Cortex of kidney (tissue), 1 donor: ENCODE data around the gene TRAPPC6A.
A peak's percentile ranks its signal among the peaks of the same experiment; 100 is the strongest.

Experiments used
- DNase-seq: peaks from one replicate; lab custom pipeline; 2025; lab: John Stamatoyannopoulos, UW

Gene TRAPPC6A

DNA sequence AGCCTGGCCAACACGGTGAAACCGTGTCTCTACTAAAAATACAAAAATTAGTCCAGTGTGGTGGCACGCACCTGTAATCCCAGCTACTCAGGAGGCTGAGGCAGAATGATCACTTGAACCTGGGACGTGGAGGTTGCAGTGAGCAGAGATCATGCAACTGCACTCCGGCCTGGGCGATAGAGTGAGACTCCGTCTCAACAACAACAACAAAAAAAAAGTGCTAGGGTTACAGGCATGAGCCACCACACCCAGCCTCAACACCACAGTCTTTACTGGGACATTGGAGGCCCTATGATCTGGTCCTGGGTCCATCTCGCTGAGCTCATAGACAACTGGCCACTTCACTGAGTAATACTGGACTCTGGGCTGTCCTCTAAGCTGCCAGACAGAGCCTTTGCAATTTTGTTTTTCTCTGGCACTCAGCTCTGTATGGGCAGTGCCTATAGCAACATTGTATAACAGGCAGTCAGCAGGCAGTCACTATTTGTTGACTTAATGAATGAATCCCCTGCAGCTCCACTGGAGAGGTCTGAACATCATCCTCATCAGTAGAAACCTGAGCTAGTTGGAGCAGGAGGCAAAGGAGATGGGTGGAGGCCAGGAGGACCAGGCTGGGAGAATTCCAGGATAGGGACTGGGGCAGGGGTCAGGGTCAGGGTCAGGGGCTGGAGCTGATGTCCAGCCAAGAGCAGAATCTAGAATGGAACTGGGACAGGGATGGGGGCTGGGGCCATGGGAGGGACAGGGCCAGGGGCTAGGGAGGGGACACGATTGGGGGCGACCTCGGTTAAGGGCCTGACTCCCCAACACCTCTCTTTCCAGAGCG is 8.7 kb upstream of the TRAPPC6A start:
- DNase-seq, result no peak

DNA sequence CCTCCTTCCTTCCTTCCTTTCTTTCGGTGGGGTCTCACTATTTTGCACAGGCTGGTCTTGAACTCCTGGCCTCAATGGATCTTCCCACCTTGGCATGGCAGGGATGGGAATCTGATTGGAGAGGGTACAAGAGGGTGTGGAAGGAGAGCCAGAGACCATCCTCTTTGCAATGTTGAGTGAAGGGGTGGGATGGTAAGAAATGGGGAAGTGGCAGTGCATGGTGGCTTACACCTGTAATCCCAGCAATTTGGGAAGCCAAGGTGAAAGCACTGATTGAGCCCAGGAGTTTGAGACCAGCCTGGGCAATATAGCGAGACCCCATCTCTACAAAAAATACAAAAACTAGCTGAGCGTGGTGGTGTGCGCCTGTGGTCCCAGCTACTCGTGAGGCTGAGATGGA is 6.1 kb upstream of the TRAPPC6A start:
- no peak for DNase-seq

DNA sequence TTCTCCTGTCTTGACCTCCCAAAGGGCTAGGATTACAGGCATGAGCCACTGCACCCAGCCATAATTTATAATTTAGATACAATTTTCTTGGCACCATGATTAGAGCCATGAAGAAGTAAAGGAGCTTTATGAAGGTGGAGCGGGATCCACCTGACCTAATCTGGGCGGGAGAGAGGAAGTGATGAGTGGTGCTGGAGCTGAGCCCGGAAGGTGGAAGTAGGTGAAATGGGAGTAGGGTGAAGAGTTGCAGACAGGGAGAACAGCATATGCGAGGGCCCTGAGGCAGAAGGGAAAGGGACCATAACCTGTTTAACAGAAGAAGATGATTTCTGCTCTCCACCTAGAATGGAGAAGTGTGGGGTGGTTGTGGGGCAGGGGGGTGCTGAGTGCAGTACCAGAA is 4.7 kb upstream of the TRAPPC6A start:
- DNase-seq, result no peak

DNA sequence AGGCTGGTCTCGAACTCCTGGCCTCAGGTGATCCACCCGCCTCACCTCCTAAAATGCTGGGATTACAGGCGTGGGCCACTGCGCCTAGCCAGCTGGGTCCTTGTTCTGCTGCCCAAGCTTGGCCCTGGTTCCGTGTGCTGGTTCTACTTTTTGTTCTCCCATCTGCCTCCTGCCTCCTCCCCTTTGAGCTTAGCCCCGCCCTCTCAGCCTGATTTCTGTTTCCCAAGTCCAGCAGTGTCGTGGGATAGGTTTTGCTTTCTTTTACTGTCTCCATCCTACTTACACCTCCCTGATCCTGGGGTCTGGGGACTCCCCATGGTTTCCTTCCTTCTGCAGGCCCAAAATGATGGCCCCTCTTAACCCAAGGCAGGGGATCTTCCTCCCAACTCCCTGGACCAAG is 2.9 kb upstream of the TRAPPC6A start:
- no peak for DNase-seq

DNA sequence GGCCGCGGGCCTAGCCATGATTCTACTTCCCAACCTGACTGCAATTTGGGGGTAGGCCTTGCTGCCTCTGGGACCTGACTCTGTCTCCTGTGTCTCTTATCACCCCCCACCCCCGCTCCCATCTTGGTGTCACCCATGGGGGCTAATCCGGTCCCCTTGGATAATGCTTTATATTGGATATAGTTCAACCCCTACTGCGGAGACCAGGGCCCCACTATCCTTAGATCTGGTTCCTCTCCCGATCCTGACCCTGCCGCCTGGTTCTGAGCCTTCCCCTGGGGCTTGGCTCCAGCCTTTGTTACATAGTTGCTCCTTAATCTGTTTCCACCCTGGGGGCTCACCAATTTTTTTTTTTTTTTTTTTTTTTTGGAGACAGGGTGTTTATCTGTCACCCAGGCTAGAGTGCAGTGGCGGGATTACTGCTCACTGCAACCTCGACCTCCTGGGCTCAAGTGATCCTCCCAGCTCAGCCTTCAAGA is 1.9 kb upstream of the TRAPPC6A start:
- no peak for DNase-seq

DNA sequence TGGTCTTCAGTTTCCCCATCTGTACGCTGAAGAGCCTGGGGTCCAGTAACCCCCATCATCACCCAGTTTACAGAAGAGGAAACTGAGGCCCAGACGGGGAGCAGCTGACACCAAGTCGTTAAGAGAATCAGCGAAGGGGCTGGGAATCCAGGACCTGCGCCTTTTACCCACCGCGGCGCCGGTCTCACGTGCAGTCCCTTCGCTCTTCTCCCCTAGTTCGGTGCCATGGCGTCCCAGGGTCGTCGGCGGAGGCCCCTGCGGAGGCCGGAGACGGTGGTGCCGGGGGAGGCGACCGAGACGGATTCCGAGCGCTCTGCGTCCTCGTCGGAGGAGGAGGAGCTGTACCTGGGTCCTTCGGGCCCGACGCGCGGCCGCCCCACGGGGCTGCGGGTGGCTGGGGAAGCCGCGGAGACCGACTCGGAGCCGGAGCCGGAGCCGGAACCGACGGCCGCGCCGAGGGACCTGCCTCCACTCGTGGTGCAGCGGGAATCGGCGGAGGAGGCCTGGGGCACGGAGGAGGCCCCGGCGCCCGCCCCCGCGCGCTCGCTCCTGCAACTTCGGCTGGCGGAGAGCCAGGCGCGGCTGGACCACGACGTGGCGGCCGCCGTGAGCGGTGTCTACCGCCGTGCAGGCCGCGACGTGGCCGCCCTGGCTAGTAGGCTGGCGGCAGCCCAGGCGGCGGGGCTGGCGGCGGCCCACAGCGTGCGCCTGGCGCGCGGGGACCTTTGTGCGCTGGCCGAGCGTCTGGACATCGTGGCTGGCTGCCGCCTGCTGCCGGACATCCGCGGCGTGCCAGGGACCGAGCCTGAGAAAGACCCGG is 1.2 kb upstream of the TRAPPC6A start:
- DNase-seq, result no peak

DNA sequence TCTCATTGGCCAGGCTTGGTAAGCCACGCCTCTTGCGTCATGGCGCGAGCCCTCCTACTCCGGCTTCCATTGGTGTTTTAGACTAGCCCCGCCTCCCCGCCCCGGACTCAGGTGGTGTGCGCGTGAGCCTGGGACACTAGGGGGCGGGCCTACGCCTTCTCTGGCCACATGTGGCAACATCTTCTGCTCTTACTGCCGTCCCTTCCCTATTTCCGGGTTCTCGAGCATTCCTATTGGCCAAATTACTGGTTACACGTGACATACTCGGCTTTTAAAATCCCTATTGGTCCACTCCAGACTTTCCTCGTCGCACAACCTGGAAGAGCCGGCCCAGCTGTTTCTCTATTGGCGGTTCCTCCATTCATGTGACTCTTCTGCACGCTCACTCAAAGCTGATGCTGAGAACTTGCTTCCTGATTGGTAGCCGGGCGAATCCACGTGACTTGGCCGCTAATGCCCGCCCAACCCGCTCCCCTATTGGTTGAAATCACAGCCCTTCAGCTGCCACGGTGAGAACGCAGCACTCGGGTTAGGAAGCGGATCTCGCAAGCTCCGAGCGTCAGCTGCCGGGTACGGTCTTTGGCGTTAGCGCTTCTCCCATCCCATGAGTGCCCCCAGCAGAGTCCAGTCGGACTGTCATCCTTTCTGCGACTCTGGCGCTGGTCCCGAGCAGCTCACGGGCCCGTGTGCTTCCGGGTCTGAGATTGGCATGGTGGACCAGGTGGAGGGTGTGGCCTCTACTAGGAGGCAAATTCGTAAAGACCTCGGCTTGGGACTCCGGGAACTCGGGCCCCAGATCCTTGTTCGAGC is 430 bp upstream of the TRAPPC6A start, which contains the start of gene BLOC1S3:
Gene BLOC1S3 (plus strand): TSS at position 523 of the 810 bp plus-strand sequence. CDS start 513 bp downstream, outside the sequence.
- peak; percentile 52 for DNase-seq

DNA sequence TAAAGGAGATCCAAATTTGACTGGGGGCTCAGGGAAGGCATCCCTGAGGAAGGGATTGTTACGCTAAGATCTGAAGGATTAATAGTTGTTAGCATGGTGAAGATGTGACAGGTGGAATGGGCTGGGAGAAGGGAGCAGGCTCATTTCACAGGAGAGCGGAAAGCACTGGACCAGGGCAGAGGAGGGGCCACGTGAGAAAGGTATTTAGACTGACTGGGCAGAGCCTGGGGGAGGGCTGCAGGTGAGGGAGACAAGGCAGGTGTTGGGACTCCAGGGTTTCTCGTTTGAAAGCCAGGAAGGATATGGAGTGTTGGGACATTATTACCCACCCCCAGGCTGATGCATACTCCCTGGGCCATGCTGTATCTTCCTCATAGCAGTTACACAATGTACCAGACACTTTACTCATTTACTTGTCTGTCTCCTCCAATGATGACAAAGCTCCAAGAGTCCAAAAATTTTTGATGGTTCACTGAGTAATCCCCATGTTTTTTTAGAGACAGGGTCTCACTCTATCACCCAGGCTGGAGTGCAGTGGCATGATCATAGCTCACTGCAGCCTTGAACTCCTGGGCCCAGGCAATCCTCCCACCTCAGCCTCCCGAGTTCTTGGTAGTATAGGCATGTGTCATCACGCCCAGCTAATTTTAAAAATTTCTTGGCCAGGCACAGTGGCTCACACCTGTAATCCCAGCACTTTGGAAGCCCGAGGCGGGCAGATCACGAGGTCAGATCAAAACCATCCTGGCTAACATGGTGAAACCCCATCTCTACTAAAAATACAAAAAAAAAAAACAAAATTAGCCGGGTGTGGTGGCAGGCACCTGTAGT is 2.3 kb downstream of the TRAPPC6A start:
- no peak for DNase-seq

DNA sequence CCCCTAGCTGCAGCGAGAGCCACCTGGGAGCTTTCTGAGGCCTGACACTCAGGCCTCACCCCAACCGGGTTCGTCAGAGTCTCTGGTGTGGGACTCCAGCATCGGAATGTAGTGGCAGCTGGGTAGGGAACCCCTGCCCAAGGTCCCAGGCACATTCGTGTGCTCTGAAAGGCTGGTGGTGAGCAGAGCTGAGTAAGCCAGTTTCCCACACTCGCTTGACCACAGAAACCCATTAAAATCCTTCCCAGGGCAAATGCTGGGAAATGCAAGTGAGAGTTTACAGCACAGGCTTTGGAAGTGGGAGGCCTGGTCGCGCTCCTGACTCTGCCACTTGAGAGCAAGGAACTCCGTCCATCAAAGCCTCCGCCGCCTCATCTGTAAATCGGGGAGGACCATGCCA is 4.2 kb downstream of the TRAPPC6A start:
- no peak for DNase-seq

DNA sequence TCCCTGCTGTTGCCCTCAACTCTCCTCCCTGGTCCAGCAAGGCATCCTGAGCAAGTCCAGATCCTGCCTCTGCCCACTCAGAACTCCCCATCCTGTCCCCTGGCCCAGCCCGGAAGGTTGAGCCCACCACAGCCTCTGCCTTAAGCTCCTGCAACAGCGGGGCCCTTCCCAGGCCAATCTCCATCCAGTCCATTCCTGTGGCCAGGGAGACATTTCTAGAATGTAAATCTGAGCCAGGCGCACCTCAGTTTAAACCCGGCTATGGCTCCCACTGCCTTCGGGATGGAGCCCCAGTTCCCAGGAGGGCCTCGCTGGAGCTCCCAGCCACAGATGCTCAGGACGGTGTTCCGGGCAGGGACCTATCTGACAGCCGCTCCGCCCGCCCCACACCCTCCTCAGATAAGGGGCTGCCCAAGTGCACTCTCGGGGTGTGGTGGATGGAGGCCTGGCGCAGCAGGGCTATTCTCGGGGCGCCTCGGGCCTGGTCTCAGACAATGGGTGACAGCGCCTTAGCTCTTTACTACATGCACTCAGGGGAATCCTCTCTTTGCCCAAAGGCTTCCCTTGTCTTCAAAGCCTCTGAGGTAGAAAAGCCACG is 5.3 kb downstream of the TRAPPC6A start:
- DNase-seq, result no peak

DNA sequence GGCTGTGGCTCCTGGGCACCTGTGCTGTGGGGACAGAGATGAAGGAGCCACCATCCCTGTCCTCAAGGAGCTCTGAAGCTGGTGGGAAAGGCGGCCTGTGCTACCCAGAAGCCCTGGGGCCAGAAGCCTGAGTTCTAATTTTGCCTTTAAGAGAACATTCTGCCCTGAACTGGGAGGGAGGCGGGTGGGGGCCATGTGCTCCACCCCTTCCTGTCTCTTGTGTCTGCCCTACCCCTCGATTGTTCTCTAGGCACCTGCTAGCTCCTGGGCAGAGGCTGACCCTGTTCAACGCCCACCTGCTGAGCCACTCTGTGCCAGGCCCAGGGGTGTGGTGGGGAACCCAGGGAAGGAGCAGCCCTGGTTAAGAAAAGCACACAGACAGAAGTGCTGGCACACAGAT is 5.9 kb downstream of the TRAPPC6A start:
- no peak for DNase-seq

DNA sequence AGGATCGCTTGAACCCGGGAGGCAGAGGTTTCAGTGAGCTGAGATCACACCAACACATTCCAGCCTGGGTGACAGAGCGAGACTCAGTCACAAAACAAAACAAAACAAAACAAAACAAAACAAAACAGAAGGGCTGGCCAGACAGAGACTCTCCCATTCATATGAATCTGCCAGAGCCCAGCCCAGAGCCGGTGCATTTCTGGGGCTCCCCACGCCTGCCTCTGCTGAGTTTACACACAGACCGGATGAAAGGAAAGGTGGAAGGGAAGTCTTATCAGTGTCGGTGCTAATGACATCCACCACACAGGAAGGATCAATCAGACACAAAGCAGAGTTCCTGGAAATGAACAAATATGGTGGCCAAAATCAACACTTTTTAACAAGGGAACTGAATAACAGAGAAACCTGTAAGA is 6.8 kb downstream of the TRAPPC6A start:
- no peak for DNase-seq

DNA sequence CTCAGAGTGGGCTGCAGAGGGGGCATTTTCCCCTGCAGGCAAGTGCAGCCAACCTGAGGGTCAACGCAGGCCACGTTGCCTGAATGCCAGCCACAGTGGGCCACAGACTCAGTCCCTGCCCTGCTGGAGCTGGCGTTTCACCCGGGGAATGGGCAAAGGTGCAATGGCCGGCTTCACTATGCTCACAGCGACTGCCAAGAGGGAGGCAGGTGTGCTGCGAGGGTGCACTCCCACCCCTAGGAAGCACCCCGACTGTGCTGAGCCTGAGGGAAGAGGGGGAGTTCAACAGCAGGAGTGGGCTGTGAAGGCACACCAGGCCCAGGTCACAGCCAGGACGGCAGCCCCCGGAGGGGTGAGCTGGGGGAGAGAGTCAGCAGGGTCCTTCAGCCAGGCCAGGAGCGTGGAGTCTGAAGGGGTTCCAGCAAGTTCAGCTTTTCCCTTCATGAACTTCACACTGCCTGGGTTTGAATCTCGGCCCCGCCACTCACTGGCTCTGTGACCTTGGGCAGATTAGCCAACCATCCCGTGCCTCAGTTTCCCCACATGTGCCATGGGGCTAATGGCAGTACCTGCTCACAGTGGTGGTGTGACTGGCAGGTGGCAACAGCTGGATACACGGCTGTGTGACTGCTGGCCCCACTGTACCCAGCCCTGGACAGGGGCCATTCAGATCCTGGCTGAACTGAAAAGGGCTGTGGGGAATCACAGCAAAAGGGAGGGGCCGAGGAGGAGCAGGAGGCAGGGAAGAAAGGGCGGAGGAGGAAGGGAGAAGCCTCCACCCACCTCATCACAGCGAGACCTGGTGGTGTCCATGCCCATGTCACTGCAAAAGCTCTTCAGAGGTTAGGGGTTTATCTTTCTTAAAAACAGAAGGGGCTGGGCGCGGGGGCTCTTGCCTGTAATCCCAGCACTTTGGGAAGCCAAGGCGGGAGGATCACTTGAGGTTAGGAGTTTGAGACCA is 7.6 kb downstream of the TRAPPC6A start:
- DNase-seq, result no peak

DNA sequence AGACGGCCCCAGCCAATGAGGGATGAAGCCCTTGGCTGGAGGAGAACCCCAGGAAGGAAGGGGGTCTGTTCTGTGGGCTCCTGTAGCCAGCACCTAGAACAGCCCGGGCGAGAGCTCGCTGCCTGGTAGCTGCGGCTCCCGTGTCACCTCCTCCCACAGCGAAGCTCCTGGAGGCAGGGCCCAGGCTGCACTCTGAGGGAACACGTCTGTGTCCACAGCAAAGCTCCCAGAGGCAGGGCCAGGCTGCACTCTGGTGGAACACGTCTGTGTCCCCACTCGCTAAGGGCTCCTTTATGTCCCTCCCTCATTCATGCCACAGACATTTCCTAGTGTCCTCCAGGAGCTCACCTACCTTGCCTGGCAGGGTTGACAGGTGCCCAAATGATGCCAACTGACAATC is 8.4 kb downstream of the TRAPPC6A start:
- DNase-seq, result no peak

DNA sequence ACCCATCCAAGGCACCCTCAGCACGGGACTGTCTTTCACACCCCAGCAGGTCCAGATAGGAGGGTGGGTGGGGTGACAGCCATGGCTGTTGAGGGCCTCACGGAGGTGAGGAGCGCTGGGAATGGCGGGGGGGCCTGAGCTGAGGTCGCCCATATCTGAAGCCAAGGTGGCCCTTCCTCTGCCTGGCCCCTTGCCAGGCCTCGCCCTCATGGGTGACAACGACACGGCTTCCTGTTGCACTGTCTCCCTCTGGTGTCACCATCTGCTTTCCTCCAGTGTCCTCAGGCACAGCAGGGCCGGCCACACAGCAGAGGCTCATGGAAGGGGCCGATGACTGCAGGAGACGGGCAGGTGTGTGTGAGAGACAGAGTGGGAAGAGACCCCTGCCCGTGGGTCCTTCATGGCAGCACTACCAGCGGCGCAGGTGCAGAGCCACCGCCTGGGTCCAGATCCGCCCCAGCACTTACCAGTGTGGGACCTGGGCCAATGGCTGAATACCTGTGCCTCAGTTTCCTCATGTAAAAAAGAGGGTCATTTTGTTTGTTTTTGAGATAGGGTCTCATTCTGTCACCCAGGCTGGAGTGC is 9.2 kb downstream of the TRAPPC6A start:
- DNase-seq, result no peak

DNA sequence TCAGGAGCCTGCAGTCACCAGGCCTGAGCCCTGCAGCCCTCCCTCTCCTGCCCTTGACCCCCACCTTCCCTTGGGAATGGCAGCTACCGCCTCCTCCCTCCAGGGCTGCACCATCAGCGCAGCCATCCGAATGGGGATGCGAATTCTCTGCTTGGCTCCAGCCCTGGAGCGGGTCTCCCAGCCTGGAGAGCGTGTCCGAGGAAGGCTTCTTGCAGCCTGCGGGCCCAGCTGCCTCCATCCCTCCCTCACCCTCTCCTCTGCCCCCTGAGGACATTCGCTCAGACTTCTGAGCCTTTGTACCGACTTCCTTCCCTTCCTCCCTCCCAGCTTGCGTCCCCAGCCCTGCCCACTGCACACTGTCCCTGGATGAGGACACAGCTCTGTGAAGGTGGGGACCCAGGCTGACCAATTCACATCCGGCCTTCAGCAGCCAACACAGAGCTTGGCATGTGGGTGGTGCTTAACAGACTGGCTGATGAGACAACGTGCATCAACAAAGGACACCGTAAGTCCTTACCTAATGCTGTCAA is 11.2 kb downstream of the TRAPPC6A start:
- no peak for DNase-seq

DNA sequence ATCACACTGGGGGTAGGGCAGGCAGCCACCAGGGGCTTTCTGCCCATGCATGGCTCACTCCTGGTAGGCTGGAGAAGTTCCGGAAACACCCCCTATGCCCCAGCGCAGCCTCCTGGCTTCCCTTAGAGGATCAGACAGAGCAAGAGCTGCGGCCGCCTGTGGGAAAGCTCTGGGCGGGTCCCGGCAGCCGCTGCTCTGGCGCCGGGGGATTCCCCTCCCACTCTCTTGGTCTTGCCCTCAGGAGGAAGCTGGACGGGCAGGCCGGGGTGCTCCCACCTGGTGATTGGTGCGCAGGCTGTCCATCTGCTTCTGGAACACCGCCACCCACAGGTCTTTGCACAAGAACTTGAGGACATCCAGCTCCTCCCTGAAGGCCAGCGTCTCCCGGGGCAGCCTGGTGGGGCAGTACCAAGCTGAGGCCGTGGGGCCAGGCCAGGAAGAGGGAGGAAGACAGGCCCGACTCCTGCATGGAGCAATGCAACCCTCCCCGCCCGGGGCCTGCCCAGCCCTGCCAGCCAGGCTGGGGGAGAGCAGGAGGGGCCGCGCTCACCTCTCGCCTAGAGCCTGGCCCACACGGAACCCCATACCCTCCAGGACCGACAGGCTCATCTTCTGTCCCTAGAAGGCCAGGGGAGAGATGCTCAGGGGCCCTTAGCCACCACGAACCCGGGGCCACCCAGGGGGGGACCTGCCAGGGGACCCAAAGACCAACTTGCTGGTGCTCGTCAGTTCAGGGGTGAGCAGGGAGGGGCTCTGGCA is 13.3 kb downstream of the TRAPPC6A start:
- DNase-seq, result no peak

DNA sequence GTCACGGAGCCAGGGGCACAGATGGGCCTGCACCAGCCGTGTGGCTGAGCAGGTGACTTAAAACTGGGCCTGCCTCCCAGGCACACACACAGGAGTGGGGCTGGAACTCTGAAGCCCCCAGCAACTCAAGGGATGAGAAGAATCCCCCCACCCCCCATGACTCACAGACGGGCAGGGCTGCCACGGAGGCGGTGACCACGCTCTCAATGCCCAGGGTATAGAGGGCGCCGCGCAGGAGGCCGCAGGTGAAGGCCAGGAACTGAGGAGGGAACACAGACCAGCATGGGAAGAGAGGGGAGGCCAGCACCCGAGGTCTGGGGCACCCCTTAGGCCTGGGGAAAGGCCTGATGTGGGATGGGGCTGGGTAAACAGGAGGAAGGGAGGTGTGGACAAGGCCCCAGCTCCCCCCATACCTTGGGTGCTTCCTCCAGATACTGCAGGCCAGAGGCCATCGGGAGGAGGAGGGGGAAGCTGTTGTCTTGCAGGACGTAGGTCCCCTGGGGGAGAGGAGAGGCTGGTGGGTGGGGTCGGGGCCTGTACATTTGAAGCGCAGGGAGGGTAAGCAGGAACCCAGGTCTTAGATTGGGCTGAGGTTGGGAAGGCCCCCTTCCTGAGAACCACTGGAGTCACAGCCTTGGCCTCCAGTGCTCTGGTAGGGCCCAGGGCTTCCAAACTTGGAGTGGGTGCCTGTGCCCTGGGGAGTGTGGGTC is 14.1 kb downstream of the TRAPPC6A start:
- no peak for DNase-seq
